GM23338 (cell line): Measurements from ENCODE around the gene ADGRG7. TPM values are rescaled to one million over a fixed set of nuclear protein-coding genes. Genes with fewer than 3 reads are reported as not detected.

Experiments
- ATAC-seq: fragments of 200-7000 bp; cut with Tn5 transposase; 3 replicates; pipeline ENCODE4 v1.9.1; 2020
- DNase-seq: peaks from one replicate; pipeline ENCODE4 v3.0.0-alpha.2; 2015; ENCODE audit warnings: low spot score
- H2AFZ ChIP-seq: fragments of 200-600 bp; sonication (generic); 2 replicates; pipeline ENCODE4 v1.8.0; 2016; ENCODE audit warnings: antibody characterized with exemption, mild to moderate bottlenecking, moderate library complexity
- H3F3A ChIP-seq: fragments of 200-600 bp; sonication (generic); replicated peaks from 2 replicates; pipeline ENCODE4 v1.8.0; 2017; ENCODE audit warnings: antibody characterized with exemption, mixed run types, low read depth
- H3K27ac ChIP-seq: fragments of 200-600 bp; sonication (generic); 2 replicates; pipeline ENCODE4 v1.6.1; 2016; ENCODE audit warnings: low read depth
- H3K27me3 ChIP-seq: fragments of 200-600 bp; sonication (generic); 2 replicates; pipeline ENCODE4 v1.8.0; 2016; ENCODE audit warnings: mild to moderate bottlenecking, mixed run types, moderate library complexity; ENCODE audit not compliant: insufficient read depth
- H3K36me3 ChIP-seq: fragments of 200-600 bp; sonication (generic); 2 replicates; pipeline ENCODE4 v1.8.0; 2016; ENCODE audit warnings: mild to moderate bottlenecking; ENCODE audit not compliant: insufficient read depth
- H3K4me1 ChIP-seq: fragments of 200-600 bp; sonication (generic); 2 replicates; pipeline ENCODE4 v1.8.0; 2016; ENCODE audit warnings: mild to moderate bottlenecking, moderate library complexity; ENCODE audit not compliant: insufficient read depth
- H3K4me2 ChIP-seq: fragments of 200-600 bp; sonication (generic); 2 replicates; pipeline ENCODE4 v1.7.1; 2017; ENCODE audit warnings: mixed run types
- H3K4me3 ChIP-seq: fragments of 200-600 bp; sonication (generic); 2 replicates; pipeline ENCODE4 v1.6.1; 2016; ENCODE audit warnings: mixed run types
- H3K79me2 ChIP-seq: fragments of 200-600 bp; sonication (generic); replicated peaks from 2 replicates; pipeline ENCODE4 v1.8.0; 2017; ENCODE audit warnings: mild to moderate bottlenecking; ENCODE audit not compliant: insufficient read depth
- H3K9me2 ChIP-seq: fragments of 200-600 bp; sonication (generic); 2 replicates; pipeline ENCODE4 v1.8.0; 2017; ENCODE audit not compliant: insufficient read depth
- H4K20me1 ChIP-seq: fragments of 200-600 bp; sonication (generic); replicated peaks from 2 replicates; pipeline ENCODE4 v1.8.0; 2017; ENCODE audit warnings: mild to moderate bottlenecking; ENCODE audit not compliant: insufficient read depth
- H3K27ac Mint-ChIP-seq: 2 replicates; pipeline ENCODE4 v1.8.0; 2020; ENCODE audit warnings: inconsistent platforms, mild to moderate bottlenecking, moderate library complexity, mixed read lengths
- H3K27me3 Mint-ChIP-seq: 3 replicates; pipeline ENCODE4 v1.8.0; 2022; ENCODE audit warnings: low read depth, mild to moderate bottlenecking, moderate library complexity, mixed read lengths, inconsistent platforms; ENCODE audit not compliant: insufficient read depth, poor library complexity
- H3K36me3 Mint-ChIP-seq: 3 replicates; pipeline ENCODE4 v1.8.0; 2021; ENCODE audit warnings: low read depth, mild to moderate bottlenecking, inconsistent platforms, moderate library complexity, mixed read lengths
- H3K4me1 Mint-ChIP-seq: 3 replicates; pipeline ENCODE4 v1.8.0; 2020; ENCODE audit warnings: mild to moderate bottlenecking, inconsistent platforms, mixed read lengths
- H3K4me3 Mint-ChIP-seq: 3 replicates; pipeline ENCODE4 v1.8.0; 2021; ENCODE audit warnings: moderate library complexity, mild to moderate bottlenecking, inconsistent platforms, mixed read lengths
- H3K9me3 Mint-ChIP-seq: 3 replicates; pipeline ENCODE4 v1.8.0; 2020; ENCODE audit warnings: moderate library complexity, mild to moderate bottlenecking, inconsistent platforms, mixed read lengths
- CREB1 ChIP-seq: fragments of 250-450 bp; sonication (Bioruptor Pico); IDR thresholded peaks from 2 replicates; pipeline ENCODE4 v1.5.0; 2020; ENCODE audit warnings: low read depth, mild to moderate bottlenecking, moderate library complexity
- CTCF ChIP-seq, 2 experiments: fragments of 200-600 bp in 1 of 2; sonication (generic) in 1 of 2; conservative IDR thresholded peaks; 2 replicates each; pipeline versions ENCODE4 v1.5.1 to v1.6.1; 2016 to 2017; ENCODE audit warnings: antibody characterized with exemption in 2 of 2, low read depth in 2 of 2, mild to moderate bottlenecking in 2 of 2, moderate library complexity in 1 of 2
- ETS1 ChIP-seq: IDR thresholded peaks from 2 replicates; pipeline ENCODE4 v1.6.1; 2016; ENCODE audit warnings: antibody characterized with exemption
- EZH2 ChIP-seq: fragments of 200-600 bp; sonication (generic); IDR thresholded peaks from one replicate; pipeline ENCODE4 v1.8.0; 2017; ENCODE audit warnings: antibody characterized with exemption, mild to moderate bottlenecking, low read depth; ENCODE audit not compliant: unreplicated experiment
- EZH2phosphoT487 ChIP-seq: fragments of 200-600 bp; sonication (generic); IDR thresholded peaks from one replicate; pipeline ENCODE4 v1.8.1; 2018; ENCODE audit warnings: antibody characterized with exemption; ENCODE audit not compliant: unreplicated experiment
- JUNB ChIP-seq: IDR thresholded peaks from one replicate; pipeline ENCODE4 v1.6.1; 2016; ENCODE audit warnings: antibody characterized with exemption; ENCODE audit not compliant: unreplicated experiment
- NANOG ChIP-seq: IDR thresholded peaks from 2 replicates; pipeline ENCODE4 v1.6.1; 2016; ENCODE audit warnings: antibody characterized with exemption, borderline replicate concordance
- POLR2AphosphoS5 ChIP-seq: IDR thresholded peaks from 2 replicates; pipeline ENCODE4 v1.6.1; 2016; ENCODE audit warnings: antibody characterized with exemption, low read depth
- REST ChIP-seq: IDR thresholded peaks from one replicate; pipeline ENCODE4 v1.6.1; 2018; ENCODE audit warnings: antibody characterized with exemption; ENCODE audit not compliant: unreplicated experiment
- STAT1 ChIP-seq: IDR thresholded peaks from one replicate; pipeline ENCODE4 v1.6.1; 2016; ENCODE audit warnings: antibody characterized with exemption; ENCODE audit not compliant: unreplicated experiment
- ZNF114 ChIP-seq: fragments of 250-450 bp; sonication (Bioruptor Pico); IDR thresholded peaks from 2 replicates; pipeline ENCODE4 v1.5.0; 2020; ENCODE audit warnings: mild to moderate bottlenecking, moderate library complexity
- ZNF331 ChIP-seq: fragments of 250-450 bp; sonication (Bioruptor Pico); IDR thresholded peaks from 2 replicates; pipeline ENCODE4 v1.5.0; 2020; ENCODE audit warnings: low read depth, mild to moderate bottlenecking, moderate library complexity
- ZNF462 ChIP-seq: fragments of 250-450 bp; sonication (Bioruptor Pico); IDR thresholded peaks from 2 replicates; pipeline ENCODE4 v1.5.0; 2020; ENCODE audit warnings: mild to moderate bottlenecking, moderate library complexity
- polyA plus RNA-seq: library from polyadenylated mRNA; unstranded; fragments of >200 nt; fragmentation: Nextera tagmentation; extraction: Ambion mirVana; gene quantifications from 2 replicates; pipeline ENCODE4 v1.2.1, GENCODE V29; 2016
- total RNA-seq: library from RNA; depleted of rRNA; stranded (reverse); fragments of >200 nt; shearing (Covaris generic); gene quantifications from 2 replicates; pipeline ENCODE4 v1.2.3, GENCODE V29; 2014

ADGRG7 gene
- total and polyA plus RNA-seq, 2 experiments from 2014 or later, result not detected

GRCh38 chr3:100702980-100703345 is 93.6 kb downstream of the ADGRG7 start:
- no peak for TF ChIP-seq CTCF (conservative IDR thresholded peaks at IDR 0.05; ENCODE audit: low read depth in 2 of 2)
- TF ChIP-seq ZNF331 (CRISPR knock-in tag), result no peak
- no peak for TF ChIP-seq REST
- no peak for TF ChIP-seq ETS1
- TF ChIP-seq POLR2AphosphoS5, result no peak
- TF ChIP-seq ZNF462, result no peak
- TF ChIP-seq CREB1 (CRISPR knock-in tag), result no peak
- no peak for TF ChIP-seq STAT1
- no peak for TF ChIP-seq EZH2
- no peak for TF ChIP-seq ZNF114
- no peak for TF ChIP-seq JUNB
- no peak for TF ChIP-seq NANOG
- TF ChIP-seq EZH2phosphoT487, result no peak
- Histone ChIP-seq H3K36me3 (no peaks in the 10 kb centered on the region), H4K20me1 (no peaks in the 10 kb centered on the region), H3K4me1 (no peaks in the 10 kb centered on the region), H3K4me2 (no peak overlapping the region), H3K27me3 (peaks cover 28% of the 10 kb centered on the region), H3K79me2 (no peaks in the 10 kb centered on the region), H3K4me3 (no peak overlapping the region), H3F3A (no peaks in the 10 kb centered on the region), H3K9me2 (no peaks in the 10 kb centered on the region; the same call in 1 of the 2 replicates), H2AFZ (peak overlapping the region; percentile 21; the same call in 1 of the 2 replicates), H3K27ac (no peak overlapping the region)
- ATAC-seq, result no peak
- no peak for DNase-seq
- no peaks in the 10 kb centered on the region for H3K4me1 Mint-ChIP-seq
- H3K27me3 Mint-ChIP-seq, result peaks cover 6% of the 10 kb centered on the region
- H3K4me3 Mint-ChIP-seq, result no peak overlapping the region
- H3K9me3 Mint-ChIP-seq, result no peaks in the 10 kb centered on the region
- H3K27ac Mint-ChIP-seq, result no peak overlapping the region
- H3K36me3 Mint-ChIP-seq, result no peaks in the 10 kb centered on the region
